ENCODE data around the gene BTNL2.

The BTNL2 gene

DNA sequence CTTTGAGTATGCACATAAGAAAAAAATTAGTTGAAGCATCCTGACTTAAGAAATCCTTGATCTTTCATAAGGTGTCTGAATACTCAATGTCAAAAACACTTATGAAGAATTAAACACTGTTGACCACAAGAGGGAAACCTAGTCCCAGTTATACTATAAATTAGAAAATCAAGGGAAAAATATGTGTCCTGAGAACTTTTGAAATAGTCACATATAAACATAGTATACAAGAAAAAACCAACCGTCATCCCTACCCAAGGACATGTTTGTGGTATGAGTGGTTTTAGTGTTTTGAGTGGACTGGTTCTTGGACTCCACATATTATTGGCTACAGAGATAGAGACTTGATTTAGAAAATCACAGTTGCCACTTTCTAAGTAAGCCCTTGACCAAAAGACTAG is 25.1 kb upstream of the BTNL2 start:
- H3K4me3 Mint-ChIP-seq = no peak overlapping the region
- H3K4me1 Mint-ChIP-seq = no peaks in the 10 kb centered on the region
- no peaks in the 10 kb centered on the region for H3K27me3 Mint-ChIP-seq
- ATAC-seq (replicated peaks; ENCODE audit: extremely low read depth, poor library complexity, severe bottlenecking) = no peak
- peaks cover 2% of the 10 kb centered on the region for H3K36me3 Mint-ChIP-seq (ENCODE audit: insufficient read depth)
- H3K27ac Mint-ChIP-seq (ENCODE audit: low read depth) = no peak overlapping the region
- no peaks in the 10 kb centered on the region for H3K9me3 Mint-ChIP-seq
- no peak for DNase-seq (ENCODE audit: low spot score in 2 of 2)

DNA sequence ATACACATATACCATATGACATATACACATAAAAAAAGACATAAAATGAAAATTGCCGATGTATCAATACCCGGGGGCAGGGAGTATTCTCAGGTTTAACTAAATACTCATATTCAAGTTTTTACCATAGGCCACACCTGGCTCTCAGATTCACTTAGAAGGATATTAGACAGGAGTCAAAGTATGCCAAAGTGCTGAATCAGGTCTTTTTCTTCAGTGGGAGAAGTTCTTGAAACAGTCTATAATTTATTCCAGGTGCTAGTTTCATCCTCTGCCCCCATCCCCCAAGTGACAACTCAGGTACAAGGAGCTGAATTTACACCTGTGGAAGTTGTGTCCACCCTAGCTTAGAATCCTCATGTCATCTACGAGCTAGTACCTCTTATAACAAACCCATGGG is 24.2 kb upstream of the BTNL2 start:
- H3K36me3 Mint-ChIP-seq (ENCODE audit: insufficient read depth) = peaks cover 2% of the 10 kb centered on the region
- no peak overlapping the region for H3K4me3 Mint-ChIP-seq

DNA sequence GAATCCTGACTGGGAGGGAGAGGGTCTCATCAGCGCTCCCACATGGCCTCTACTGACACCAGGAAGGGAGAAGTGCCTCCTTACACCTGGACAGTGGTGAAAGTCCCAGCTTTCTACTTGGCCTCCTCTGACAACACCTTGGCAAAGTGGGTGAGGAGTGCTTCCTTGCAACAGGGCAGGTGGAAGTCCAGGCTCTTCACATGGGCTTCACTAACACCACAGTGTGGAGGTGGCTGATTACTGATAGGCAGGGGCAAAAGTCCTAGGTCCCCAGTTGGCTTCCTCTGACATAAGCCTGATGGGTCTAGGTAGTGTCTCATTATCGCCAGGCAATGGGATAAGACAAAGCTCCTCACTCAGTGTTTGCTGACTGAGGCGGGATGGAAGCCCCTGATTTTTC is 23.2 kb upstream of the BTNL2 start:
- peaks cover 2% of the 10 kb centered on the region for H3K36me3 Mint-ChIP-seq (ENCODE audit: insufficient read depth)
- H3K27me3 Mint-ChIP-seq = no peaks in the 10 kb centered on the region
- no peak overlapping the region for H3K4me3 Mint-ChIP-seq
- H3K9me3 Mint-ChIP-seq = no peaks in the 10 kb centered on the region
- ATAC-seq (replicated peaks; ENCODE audit: extremely low read depth, poor library complexity, severe bottlenecking) = no peak
- no peak overlapping the region for H3K27ac Mint-ChIP-seq (ENCODE audit: low read depth)
- DNase-seq (ENCODE audit: low spot score in 2 of 2) = no peak
- no peaks in the 10 kb centered on the region for H3K4me1 Mint-ChIP-seq

More for the DNA sequence above, 24.2 kb upstream of the BTNL2 start:
- no peaks in the 10 kb centered on the region for H3K27me3 Mint-ChIP-seq
- ATAC-seq (replicated peaks; ENCODE audit: extremely low read depth, poor library complexity, severe bottlenecking) (no peak), DNase-seq (ENCODE audit: low spot score in 2 of 2) (no peak)
- H3K4me1 Mint-ChIP-seq = no peaks in the 10 kb centered on the region
- no peak overlapping the region for H3K27ac Mint-ChIP-seq (ENCODE audit: low read depth)
- H3K9me3 Mint-ChIP-seq = no peaks in the 10 kb centered on the region

DNA sequence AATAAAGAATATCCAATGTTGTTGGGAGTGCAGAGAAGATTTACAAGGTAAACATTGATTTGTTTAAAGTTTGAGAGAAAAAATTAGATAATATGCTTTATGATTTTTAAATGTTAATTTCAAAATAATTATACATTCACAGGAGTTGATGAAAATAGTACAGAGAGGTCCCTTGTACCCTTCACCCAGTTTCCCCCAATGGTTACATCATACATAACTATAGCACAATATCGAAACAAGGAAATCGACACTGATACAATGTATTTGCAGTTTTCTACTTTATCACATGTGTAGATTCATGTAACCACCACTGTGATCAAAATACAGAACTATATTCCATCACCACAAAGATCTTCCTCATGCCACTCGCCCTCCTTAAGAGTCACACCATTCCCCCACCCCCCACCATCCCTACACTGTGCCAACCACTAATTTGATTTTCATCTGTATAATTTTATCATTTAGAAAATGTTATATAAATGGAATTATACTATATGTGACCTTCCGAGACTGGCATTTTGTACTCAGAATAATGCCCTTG is 21.0 kb upstream of the BTNL2 start:
- Mint-ChIP-seq H3K27ac (ENCODE audit: low read depth) (no peak overlapping the region), H3K9me3 (no peaks in the 10 kb centered on the region), H3K36me3 (ENCODE audit: insufficient read depth) (peaks cover 2% of the 10 kb centered on the region), H3K4me3 (no peak overlapping the region), H3K4me1 (no peaks in the 10 kb centered on the region), H3K27me3 (peaks cover under 1% of the 10 kb centered on the region)
- ATAC-seq (replicated peaks; ENCODE audit: extremely low read depth, poor library complexity, severe bottlenecking) (no peak), DNase-seq (ENCODE audit: low spot score in 2 of 2) (no peak)

DNA sequence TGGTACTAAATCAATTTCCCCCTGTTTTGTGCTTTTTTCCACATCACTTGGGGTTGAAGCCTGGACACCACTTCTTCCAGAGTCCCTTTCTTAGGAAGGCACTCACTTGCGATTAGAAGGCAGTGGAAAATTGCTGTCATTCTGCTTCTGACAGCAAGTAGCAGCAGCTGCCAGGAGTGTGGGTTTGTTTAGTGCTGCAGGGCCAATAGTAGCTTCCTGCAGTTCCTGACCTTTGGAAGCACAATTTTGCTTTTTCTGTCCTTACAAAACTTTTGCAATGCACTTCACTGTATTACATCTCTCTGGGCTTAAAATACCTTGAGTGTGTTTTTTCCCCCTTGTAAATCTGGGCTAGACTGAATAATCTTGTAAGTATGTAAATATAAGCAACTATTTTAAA is 20.2 kb upstream of the BTNL2 start:
- DNase-seq (ENCODE audit: low spot score in 2 of 2) (no peak), ATAC-seq (replicated peaks; ENCODE audit: extremely low read depth, poor library complexity, severe bottlenecking) (no peak)
- H3K27ac Mint-ChIP-seq (ENCODE audit: low read depth) = no peak overlapping the region
- H3K4me1 Mint-ChIP-seq = no peaks in the 10 kb centered on the region
- no peaks in the 10 kb centered on the region for H3K9me3 Mint-ChIP-seq
- H3K27me3 Mint-ChIP-seq = peaks cover 9% of the 10 kb centered on the region
- no peak overlapping the region for H3K4me3 Mint-ChIP-seq
- peaks cover 2% of the 10 kb centered on the region for H3K36me3 Mint-ChIP-seq (ENCODE audit: insufficient read depth)

DNA sequence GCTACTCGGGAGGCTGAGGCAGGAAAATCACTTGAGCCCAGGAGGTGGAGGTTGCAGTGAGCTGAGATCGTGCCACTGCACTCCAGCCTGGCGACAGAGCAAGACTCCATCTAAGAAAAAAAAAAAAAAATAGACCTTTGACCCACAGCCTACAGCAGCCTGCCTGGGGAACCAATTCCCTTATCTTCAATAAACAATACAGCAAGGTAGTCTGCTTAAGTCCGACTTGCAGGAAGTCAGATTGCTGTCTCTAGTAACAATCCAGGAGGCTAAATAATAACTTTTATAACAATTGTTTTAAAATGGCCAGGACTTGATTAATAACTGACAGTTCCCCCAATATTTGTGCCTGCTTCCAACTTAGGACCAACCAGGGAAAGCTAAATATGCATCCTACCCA is 19.4 kb upstream of the BTNL2 start:
- H3K36me3 Mint-ChIP-seq (ENCODE audit: insufficient read depth) = peaks cover 2% of the 10 kb centered on the region
- peaks cover 13% of the 10 kb centered on the region for H3K27me3 Mint-ChIP-seq
- no peak overlapping the region for H3K4me3 Mint-ChIP-seq
- no peaks in the 10 kb centered on the region for H3K4me1 Mint-ChIP-seq
- no peak overlapping the region for H3K27ac Mint-ChIP-seq (ENCODE audit: low read depth)
- DNase-seq (ENCODE audit: low spot score in 2 of 2) (no peak), ATAC-seq (replicated peaks; ENCODE audit: extremely low read depth, poor library complexity, severe bottlenecking) (no peak)
- no peaks in the 10 kb centered on the region for H3K9me3 Mint-ChIP-seq

DNA sequence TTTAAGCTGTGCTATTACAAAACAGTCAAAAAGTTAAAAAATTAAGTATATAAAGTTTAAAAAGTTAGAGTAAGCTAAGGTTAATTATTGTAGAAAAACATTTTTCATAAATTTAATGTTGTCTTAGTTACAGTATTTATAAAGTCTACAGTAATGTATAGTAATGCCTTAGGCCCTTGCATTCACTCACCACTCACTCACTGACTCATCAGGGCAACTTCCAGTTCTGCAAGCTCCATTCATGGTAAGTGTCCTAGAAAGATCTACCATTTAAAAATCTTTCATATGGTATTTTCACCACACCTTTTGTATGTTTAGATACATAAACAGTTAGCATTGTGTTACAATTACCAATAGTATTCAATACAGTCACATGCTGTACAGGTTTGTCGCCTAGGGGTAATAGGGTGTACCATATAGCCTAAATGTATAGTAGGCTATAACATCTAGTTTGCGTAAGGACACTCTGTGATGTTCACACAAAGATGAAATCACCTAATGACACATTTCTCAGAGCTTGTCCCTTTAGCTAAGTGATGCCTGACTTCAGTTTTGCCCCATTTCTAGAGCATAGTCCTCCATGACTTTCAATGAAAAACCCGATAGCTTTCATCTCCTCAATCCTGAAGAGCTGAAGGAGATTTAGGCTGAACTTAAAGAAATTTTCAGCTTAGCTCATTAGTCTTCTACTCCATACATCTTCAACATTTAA is 17.8 kb upstream of the BTNL2 start:
- H3K4me3 Mint-ChIP-seq = no peak overlapping the region
- no peak overlapping the region for H3K27ac Mint-ChIP-seq (ENCODE audit: low read depth)
- no peak for ATAC-seq (replicated peaks; ENCODE audit: extremely low read depth, poor library complexity, severe bottlenecking)
- H3K9me3 Mint-ChIP-seq = no peaks in the 10 kb centered on the region
- peaks cover 2% of the 10 kb centered on the region for H3K36me3 Mint-ChIP-seq (ENCODE audit: insufficient read depth)
- no peaks in the 10 kb centered on the region for H3K4me1 Mint-ChIP-seq
- peaks cover 20% of the 10 kb centered on the region for H3K27me3 Mint-ChIP-seq
- DNase-seq (ENCODE audit: low spot score in 2 of 2) = no peak

DNA sequence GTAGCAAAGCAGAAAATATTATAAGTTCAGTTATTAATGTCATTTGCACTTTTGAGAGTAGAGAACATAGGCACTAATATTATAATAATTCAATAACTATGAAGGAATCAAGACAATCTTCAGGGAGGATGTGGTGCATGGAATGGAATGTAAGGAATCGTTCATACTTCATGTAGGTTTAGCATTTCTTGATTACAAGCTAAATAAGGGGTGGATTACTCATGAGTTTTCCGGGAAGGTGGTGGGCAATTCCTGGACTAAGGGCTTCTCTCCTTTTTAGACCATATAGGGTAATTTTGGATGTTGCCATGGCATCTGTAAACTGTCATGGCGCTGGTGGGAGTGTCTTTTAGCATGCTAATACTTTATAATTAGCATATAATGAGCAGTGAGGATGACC is 9.1 kb upstream of the BTNL2 start:
- Mint-ChIP-seq H3K4me3 (no peak overlapping the region), H3K9me3 (no peaks in the 10 kb centered on the region), H3K36me3 (ENCODE audit: insufficient read depth) (peaks cover 1% of the 10 kb centered on the region), H3K27ac (ENCODE audit: low read depth) (no peak overlapping the region), H3K27me3 (peaks cover 75% of the 10 kb centered on the region), H3K4me1 (peaks cover 12% of the 10 kb centered on the region)
- DNase-seq (ENCODE audit: low spot score in 2 of 2) (no peak), ATAC-seq (replicated peaks; ENCODE audit: extremely low read depth, poor library complexity, severe bottlenecking) (no peak)

DNA sequence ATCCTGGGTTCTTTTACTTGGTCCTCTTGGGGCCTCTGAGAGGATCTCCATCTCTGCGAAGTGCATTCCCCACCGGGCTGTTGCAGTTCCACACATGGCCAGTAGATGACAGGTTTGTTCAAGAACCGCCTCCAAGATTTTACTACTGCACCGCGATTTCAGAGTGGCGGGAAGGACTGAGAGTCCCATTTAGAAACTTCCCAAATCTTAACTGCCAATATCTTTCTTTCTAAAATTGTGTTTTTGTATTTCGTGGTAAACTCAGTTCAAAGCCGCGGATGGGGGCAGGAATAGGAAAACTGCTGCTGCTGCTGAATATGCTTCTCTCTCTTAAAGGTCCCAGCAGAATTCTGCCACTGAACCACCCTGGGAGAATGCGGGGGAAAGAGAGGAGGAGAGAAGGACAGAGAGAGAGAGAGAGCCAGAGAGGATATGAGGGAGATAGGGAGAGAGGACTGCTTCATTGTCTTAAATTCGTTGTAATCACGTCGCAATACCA is 8.6 kb upstream of the BTNL2 start:
- Mint-ChIP-seq H3K4me3 (no peak overlapping the region), H3K4me1 (peaks cover 12% of the 10 kb centered on the region), H3K27ac (ENCODE audit: low read depth) (no peak overlapping the region), H3K27me3 (peaks cover 77% of the 10 kb centered on the region), H3K36me3 (ENCODE audit: insufficient read depth) (peaks cover 1% of the 10 kb centered on the region), H3K9me3 (no peaks in the 10 kb centered on the region)
- peak; percentile 31 for ATAC-seq (replicated peaks; ENCODE audit: extremely low read depth, poor library complexity, severe bottlenecking)
- peak; percentile 64 to 70 for DNase-seq (ENCODE audit: low spot score in 2 of 2)

DNA sequence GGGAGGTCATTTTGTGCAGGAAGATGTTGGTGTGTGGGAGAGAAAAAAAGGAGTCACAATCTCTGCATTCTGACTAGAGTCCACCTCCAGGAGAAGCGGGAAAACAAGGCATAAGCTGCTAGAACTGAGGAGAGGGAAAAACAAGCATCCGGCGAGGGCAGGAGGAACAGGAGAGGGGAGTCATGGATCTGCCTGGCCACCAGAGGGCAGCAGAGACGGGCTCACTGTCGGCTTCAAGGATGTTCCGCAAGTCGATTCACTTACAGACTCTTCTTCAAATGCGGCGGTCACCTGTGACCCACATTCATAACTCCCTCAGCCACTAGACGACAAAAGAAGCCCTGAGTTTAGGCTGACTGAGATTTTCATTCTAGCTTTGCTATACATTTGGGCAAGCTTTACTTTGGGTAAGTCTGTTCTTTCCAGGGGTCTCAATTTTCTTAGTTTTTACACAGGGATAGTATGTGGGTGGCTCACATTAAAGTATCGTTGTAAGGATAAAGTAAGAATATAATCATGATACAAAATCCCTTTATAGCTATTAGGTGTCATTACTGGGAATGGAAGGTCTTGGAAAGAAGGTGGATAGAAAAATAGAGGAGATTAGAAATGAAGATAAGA is 6.6 kb upstream of the BTNL2 start:
- ATAC-seq (replicated peaks; ENCODE audit: extremely low read depth, poor library complexity, severe bottlenecking) = peak; percentile 94
- Mint-ChIP-seq H3K4me3 (no peak overlapping the region), H3K27me3 (peaks cover 68% of the 10 kb centered on the region), H3K27ac (ENCODE audit: low read depth) (no peak overlapping the region), H3K36me3 (ENCODE audit: insufficient read depth) (peaks cover 1% of the 10 kb centered on the region), H3K4me1 (peaks cover 12% of the 10 kb centered on the region), H3K9me3 (no peaks in the 10 kb centered on the region)
- DNase-seq (ENCODE audit: low spot score in 2 of 2) = peak; percentile 74 to 84

DNA sequence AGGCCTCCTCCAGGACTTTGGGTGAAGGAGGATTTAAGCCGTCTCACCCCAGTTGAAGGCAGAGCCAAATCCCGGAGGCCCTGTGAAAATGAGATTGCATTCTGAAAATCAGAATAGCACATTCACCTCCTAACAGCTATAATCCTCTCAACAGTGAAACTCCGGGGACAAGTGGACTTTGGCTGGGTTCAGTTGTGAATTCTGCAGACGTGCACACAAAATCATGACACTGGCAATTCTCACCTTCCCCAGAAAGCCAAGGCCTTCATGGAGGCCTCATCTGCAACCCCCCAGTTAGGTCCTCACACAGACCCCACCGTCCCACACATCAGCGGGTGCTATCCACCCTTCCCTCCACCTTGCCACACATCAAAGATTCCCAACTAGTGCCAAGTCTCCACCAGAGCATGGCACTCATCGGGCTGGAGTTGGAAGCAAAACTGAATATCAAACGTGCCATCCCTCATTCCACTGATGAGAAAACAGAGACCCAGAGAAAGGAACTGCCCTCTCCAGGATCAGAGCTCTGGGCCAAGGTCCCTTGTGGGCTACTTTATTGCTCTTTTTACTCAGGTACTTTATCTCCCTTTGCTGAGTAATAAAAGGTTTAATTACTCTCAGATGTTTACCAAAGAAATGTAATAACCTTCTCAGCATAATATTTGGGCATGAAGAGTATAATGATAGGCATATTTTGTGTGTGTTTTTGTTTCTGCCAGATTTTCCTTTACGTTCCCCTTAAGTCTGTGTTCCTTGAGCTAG is 4.8 kb upstream of the BTNL2 start:
- ATAC-seq (replicated peaks; ENCODE audit: extremely low read depth, poor library complexity, severe bottlenecking) (no peak), DNase-seq (ENCODE audit: low spot score in 2 of 2) (no peak)
- peaks cover 76% of the 10 kb centered on the region for H3K27me3 Mint-ChIP-seq
- H3K4me1 Mint-ChIP-seq = peaks cover 12% of the 10 kb centered on the region
- no peaks in the 10 kb centered on the region for H3K9me3 Mint-ChIP-seq
- H3K36me3 Mint-ChIP-seq (ENCODE audit: insufficient read depth) = peaks cover 1% of the 10 kb centered on the region
- H3K27ac Mint-ChIP-seq (ENCODE audit: low read depth) = no peak overlapping the region
- no peak overlapping the region for H3K4me3 Mint-ChIP-seq

DNA sequence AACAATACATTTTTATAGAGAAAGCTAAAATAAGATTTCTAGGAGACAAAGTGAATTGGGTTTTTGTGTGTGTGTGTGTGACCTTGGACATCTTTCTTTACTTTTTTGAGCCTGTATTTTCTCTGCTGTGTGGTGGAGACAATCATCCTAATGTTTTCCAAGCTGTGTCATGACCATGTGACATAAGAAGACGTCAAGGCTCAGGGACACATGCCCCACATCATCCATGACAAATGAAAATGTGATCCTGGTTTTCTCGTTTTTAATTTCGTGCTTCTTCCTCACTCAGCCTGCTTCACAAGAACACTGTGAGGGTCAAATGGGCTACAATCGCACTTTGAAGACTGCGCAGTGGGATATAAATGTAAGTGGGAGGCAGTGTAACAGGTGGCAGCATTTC is 3.9 kb upstream of the BTNL2 start:
- Mint-ChIP-seq H3K4me1 (peaks cover 12% of the 10 kb centered on the region), H3K4me3 (no peak overlapping the region), H3K36me3 (ENCODE audit: insufficient read depth) (peaks cover 1% of the 10 kb centered on the region), H3K9me3 (no peaks in the 10 kb centered on the region), H3K27ac (ENCODE audit: low read depth) (no peak overlapping the region), H3K27me3 (peaks cover 81% of the 10 kb centered on the region)
- ATAC-seq (replicated peaks; ENCODE audit: extremely low read depth, poor library complexity, severe bottlenecking) (no peak), DNase-seq (ENCODE audit: low spot score in 2 of 2) (no peak)

All from central memory CD8-positive, alpha-beta T cell (primary cell).